Non-pigmented ciliary epithelial cell (primary cell): Measurements from ENCODE around the gene PBX3.

Experiments used
- DNase-seq: peaks from one replicate; pipeline ENCODE4 v3.0.0-alpha.2; 2010; ENCODE audit warnings: low read depth

Gene PBX3

DNA sequence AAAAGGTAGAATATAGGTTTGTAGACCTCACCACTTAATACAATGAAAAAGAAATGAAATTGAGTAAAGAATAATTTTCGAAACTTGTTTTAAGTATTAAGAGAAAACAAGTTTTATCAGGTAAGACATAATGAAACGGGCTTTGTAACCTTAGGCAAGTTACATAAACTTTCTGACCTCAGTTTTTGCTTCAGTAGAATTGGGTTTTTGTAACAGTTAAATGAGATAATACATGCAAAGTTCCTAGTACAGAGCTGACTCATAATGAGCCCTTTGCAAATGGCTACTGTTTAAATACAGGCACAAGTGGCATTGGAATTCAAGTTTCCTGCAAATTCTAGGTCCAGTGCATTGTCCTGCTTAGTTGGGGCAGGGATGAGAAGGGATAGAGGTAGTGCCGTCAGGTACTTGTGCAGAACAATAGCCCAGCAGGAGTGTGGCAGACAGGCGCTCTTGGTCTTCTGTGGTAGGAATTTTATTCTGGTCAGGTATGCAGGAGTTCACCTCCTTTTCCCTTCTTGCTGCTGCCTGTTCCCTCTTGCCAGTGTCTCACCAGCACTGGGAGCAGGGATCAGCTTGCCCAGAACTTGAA is 203.8 kb downstream of the PBX3 start:
- no peak for DNase-seq

DNA sequence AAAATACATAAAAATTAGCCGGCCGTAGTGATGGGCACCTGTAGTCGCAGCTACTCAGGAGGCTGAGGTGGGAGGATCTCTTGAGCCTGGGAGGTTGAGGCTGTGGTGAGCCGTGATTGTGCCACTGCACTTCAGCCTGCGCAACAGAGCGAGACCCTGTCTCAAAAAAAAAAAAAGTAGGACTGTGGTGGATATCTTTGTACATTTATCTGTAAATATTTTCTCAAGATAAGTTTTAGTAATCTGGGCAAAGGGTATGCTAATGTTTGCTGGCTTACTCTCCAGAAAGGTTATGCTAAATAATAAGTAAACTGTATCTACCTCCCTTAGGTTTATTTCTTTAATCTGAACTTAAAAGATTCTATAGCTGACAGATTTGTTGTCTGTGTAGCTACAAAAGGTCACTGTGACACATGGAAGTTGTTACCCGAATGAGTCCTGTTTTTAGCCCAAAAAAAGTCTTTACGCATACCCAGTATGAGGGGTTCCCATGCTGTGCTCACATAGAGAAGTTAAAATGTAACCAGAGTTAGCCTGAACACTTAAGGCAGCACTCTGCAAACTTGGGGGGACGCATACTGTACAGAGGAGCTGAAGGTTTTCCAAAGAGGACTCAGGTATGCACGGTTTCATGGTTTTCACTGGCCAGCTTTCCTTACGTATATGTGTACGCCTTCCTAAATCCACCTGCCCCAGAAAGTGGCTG is 206.3 kb downstream of the PBX3 start:
- DNase-seq = no peak

DNA sequence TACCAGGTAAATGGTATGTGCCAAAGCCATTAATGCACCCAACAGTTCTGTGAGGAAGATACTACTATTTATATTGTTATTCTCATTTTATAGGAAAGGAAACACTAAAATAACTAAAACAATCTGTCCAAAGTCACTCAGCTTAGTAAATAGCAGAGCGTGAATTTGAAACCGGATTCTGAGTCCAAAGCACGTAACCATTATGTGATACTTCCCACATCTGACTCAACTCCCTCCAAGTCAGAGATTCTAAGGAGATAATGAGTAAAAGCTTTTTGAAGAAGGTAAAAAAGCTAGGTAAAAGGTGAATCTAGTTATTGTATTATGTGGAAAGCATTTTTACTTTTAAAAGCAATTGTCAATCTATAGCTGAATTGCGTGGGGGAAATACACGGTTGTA is 208.9 kb downstream of the PBX3 start:
- no peak for DNase-seq

DNA sequence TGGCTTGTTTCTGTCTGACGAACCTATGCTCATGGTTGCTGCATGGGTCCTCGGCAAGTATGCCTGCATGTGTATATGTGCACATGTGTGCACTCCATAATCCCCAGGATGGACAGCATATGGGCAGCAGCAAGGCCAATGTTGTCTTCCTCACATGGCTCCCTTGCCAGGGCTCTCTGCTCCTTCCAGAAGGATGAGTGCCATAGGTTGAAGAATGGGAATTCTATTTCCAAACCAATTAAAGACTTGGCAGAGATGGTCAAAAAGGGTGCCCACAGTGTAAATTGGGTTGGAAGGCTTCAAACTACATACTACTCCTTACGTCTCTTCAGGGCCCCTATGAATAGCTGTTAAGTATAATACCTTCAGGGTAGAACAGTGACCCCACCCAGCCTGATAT is 212.1 kb downstream of the PBX3 start:
- no peak for DNase-seq

DNA sequence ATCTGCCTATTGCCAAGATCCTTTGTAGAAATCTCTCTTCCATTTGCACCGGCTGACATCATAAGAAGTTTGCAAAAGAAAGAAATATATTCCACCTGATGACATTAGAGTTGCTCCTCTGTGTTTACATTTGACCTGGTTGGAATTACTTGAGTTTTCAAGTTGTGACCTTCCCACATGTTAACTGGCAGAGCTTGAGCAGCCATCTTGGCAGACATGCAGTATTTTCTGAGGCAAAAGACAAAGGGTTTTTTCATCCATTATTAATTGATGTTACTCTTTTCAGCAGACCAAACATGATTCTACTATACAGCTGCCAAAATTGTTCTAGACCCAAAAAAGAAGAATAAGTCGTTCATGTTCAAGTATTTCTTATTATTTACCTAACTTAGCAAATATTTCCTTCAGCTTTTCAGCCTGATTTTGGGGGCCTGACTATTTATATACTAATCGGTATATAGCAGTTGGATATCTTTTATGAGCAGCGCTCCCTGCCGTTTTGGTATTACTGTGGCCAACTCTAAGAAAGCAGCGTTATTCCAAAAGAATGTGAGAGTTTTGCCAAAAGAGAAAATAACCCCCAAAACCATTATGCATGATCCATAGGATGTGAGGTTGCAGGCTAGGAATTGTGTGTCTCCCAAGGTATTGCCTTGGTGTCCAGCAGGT is 212.9 kb downstream of the PBX3 start:
- DNase-seq = no peak

DNA sequence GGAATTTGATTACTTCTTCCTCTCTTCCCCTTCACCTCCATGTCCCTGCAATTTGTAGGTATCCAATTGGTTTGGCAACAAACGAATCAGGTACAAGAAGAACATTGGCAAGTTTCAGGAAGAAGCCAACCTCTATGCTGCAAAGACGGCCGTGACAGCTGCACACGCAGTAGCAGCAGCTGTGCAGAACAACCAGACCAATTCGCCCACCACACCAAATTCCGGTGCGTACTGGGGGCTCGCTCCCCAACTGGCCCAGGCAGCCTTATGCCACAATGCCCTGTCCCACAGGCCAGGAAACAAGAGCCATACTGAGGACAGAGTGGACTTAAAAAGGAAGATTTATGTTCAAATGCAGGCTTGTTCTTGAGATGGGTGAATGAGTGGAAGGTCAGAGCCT is 213.5 kb downstream of the PBX3 start:
- DNase-seq = no peak

DNA sequence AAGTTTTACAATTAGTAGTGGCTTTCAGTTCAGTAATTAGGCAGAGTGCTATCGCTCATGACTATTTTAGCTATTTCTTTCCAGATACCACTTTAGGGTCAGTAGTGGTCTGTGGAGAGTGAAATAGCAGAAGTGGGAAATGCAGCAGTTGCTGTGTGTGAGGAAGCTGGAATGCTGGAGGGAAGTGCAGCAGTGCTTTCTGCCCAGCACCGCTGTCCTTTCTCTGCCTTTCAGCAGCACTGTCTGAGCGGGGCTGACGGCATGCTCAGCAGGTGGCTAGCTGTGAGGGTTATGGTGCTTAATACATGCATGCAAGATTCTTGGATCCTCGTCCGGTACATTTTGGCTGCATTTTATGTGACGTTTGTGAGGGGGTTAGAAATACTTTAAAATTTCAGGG is 213.9 kb downstream of the PBX3 start:
- DNase-seq = no peak

DNA sequence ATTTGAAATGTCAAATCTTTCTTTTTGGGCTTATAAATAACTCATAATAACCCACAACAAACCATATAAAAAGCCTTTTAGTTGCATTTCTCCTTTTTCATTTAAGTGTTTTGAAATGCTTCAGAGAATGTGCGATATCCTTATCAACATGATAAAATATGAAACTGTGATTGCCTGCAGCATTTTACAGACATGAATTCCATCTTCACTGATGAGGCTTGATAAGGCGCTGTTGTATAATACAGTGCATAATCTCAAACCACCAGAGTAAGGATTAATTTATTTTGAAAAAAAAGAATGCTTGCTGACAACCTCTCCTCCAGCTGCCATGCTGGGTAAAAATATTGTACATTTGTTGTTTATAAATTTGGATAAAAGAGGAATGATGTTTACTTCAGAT is 216.8 kb downstream of the PBX3 start:
- no peak for DNase-seq

DNA sequence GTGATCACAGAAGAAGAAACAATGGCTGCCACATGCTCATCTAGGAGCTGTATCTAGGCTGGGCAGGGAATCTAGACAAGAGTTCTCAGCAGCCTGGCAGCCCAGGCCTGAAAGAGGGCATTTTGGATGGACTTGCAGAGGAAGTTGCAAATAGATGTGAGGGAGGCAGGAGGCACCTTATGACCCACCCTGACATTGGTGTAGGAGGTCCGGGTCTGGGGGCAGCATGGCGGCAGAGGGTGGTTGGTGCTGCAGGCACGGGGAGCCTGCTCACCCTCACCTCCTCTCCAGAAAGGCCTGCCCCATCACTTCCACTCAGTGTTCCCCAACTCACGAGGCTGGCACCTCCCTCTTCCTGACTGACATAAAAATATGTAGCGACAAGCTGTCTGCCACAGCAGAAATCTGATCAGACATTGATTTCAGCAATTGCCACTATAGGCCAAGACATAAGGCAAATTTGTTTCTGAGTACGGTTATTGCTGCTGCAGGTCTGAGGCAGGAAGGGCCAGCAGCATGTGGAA is 217.6 kb downstream of the PBX3 start:
- no peak for DNase-seq

DNA sequence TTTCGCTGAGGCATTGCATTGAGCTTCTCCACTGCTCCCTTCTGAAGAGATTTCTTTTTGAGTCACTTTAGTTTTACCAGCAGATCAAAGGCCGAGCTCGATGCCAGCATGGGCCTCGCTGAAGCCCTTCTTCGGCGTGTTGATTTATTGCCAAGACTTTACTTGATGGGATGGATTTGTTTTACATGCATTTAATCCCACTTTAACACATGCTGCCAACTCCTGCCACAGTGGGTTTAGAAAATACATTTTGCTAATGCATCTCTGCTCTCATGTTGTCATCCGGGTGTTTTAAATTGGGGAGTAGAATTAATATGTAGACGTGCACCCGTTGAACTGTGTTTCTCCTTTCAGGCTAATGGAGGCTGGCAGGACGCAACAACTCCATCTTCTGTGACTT is 218.3 kb downstream of the PBX3 start:
- DNase-seq = no peak

DNA sequence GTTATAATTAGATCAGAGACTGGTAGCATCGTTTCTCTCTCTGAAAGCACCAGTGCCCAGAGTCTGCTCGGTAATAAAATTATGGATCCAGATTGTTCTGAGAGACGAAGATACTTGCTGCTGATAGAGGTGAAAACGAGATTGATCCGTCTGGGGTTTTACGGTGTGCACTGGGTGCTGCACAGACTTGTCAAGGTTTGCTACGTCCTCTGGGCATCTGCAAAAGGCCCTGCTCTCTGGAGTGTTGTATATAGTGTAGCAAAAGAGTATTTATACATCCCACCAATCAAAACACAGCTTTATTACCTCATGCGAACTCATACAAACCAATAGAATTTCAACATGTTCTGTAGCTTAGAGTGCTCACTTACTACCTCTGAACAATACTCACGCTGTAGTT is 219.3 kb downstream of the PBX3 start:
- no peak for DNase-seq

DNA sequence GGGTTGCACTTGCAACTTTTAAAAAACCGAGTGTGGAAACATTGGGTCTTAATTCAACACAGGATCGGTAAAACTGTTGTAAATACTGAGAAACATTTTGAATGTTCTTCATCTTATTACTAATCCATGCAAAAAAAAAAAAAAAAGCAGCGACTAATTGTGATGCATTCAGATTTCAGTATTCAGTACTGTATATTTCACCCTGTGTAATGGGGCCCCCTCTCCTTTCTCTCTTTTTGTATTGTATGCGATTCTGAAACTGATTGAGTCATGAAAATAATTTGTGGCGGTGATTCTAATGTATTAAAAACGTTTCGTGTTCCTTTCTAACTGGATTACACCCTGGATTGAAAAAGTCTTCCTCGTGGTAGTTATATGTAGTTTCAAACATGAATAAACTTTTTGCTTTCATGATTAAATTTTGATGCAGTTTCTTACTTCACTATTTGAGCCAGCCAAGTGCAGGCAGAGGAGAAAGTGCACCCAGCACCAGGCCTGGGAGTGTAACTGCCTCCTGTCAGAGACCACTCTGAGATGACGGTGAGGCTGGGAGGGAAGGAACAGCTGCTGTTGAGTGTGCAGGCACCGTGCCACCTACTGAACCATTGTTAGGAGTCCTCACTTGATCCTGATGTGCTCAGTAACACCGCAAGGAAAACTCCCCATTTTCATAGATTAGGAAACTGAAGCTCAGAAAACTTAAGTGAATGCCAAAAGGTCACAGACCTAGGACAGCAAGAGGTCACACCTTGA is 220.0 kb downstream of the PBX3 start:
- DNase-seq = no peak

DNA sequence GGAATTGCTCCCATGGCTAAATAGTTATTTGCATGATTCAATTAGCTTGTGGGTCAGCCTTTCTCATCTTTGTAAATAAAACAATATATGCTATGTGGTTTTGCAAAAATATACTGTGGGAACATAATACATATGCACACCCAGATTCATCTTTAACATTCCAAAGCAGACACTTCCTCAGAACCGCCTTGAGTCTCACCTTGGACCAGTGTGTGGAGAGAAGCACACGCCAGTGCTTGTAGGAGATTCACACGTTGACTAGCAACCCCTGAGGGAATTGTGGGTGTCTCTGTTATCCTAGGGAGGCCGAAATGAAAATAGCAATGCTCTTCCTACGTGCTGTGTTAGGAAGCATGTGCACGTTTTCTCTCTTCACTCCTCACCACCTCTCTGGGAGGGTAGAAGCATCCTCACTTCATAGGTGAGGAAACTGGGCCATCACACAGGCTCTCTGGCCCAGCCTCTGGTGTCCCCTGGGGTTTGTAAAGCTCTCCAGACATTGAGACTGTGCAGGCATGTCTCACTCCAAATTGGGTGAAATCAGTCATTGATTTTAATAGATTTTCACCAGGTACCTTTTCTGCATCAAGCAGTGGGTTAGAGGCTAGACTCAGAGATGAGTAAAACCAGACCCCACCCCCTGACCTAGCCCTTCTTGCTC is 221.7 kb downstream of the PBX3 start:
- no peak for DNase-seq

DNA sequence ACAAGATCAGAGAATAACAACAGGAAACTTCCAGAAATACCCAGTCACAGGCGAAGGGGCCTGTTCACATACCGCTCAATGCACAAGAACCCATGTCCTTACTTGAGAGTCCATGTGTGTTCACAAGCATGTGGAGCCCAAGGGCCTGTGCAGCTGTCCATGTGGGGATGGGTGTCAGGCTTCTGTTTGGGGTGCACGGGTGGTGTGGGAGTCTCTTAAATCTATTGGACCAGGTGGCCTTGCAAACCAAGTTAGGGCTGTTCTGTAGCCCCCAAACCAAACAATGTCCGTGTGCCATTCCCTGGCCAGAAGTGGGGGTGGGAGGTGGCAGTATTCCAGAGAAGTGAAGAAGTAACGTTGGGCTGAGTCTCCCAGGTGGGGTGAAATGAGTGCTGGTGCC is 222.3 kb downstream of the PBX3 start:
- no peak for DNase-seq

DNA sequence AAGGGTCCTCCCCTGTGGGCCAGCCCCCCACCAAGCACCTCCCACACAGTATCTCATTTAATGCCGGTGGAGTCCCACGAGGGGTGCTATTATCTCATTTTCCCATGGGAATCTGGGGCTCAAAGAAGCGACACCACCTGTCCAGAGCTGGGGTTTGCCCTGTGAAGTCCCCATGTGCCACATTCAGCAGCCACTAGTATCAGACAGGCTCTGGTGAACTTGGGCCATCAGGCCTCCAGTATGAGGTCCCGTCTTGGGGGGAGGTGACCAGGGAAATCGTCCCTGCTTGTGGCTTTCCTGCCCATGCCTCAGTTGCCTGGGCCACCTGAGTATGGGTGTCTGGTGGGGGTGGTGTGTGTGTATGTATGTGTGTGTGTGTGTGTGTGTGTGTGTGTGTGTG is 222.7 kb downstream of the PBX3 start:
- DNase-seq = no peak

DNA sequence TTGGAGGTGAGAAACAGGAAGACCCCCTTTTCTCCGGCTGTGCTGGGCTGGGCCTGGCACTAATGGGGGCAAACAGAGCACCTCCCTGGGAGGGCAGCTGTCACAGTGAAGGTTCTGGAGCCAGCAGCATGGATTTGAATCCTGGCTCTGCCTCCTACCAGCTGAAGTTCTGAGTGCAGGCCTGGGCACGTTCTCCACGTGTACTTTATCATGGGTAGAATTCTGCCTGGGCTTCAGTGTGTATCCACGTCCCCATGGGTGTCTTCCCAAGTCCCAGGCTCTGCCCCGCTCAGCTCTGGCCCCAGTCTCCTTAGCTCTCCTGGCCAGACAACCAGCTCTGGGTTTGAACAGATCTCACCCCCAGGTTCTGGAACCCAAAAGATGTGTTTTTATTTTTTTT is 223.2 kb downstream of the PBX3 start:
- no peak for DNase-seq

DNA sequence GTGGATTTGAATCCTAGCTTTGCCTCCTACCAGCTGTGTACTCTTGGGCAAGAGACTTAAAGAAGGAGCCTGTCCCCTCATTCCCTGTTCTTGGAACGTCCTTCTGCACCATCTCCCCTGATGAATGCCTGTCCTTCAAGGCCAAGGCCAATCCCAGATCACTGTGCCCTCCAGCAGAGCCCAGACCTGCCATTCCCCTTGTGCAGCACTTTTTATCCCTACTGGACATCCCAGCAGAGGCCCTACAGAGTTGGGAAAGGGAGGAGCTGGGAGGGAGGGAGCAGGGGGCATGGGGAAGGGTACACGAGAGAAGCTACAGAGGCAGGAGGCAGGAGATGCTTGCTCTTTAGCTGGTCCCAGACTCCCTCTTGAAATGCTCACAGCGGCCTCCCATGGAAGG is 223.9 kb downstream of the PBX3 start:
- no peak for DNase-seq

DNA sequence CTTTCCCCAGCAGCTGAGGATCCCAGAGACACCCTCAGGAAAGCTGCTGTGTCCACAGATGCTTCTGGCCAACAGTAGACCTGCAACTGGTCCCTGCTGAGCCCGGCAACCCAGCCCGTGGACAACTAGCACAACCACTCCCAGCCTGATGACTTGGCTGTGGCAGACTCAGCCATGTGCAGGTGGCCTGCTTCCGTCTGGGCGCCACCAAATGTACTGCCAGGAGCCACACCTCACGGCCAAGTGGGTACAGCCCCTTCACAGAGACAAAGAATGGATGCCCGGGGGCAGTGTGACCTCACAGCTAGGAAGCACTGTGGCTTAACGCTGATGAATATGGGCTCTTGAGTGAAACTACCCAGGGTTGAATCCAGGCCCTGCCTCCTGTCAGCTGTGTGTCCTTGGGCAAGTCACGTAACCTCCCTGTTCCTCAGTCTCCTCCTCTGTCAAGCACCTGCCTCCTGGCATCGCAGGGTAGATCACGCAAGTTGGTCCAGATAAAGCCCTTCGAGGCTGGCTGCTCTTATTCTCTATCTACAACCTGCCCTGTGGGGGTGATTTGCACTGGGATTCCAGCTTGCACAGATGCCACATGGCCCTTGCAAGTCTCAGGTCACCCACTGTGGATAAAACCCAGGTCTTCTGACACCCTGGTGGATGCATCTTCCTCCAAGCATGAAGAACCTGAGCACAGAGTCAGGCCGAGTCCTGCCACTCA is 225.0 kb downstream of the PBX3 start:
- DNase-seq = no peak

DNA sequence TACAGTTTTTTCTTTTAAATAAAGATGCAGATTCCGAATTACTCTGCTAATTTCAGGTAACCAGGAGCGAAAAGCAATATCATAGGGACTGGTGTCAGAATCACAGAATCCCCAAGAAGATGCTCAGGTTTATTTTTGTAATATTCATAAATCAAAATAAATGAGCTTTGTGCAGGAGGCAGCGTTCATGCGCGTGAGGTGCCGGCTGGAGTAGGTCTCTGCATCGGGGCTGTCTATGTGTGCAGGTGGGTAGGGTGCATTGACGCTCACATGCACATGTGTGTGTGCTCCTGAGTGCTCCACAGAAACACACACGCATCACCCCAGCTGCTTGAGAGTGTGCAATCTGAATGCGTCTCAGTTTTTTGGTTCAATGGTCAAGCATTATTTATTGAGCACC is 226.4 kb downstream of the PBX3 start:
- no peak for DNase-seq

DNA sequence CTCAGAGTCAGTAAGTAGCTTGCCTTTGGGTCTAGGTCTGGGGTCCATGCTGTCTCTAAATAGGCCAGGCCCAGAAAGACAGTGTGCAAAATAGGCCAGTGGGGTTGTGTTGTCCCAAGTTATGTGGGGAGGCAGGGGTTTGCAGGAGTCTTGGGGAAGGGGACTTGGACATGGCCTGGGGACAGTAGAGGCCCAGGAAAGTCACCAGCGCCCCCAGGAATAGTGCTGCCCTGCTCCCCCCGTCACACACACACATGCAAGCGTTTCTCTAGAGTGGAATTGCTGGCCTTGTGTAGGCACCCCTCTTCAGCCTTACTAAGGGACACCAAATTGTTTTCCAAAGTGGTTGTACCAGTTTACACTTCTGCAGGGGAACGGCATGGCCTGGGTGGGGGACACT is 227.5 kb downstream of the PBX3 start:
- no peak for DNase-seq

DNA sequence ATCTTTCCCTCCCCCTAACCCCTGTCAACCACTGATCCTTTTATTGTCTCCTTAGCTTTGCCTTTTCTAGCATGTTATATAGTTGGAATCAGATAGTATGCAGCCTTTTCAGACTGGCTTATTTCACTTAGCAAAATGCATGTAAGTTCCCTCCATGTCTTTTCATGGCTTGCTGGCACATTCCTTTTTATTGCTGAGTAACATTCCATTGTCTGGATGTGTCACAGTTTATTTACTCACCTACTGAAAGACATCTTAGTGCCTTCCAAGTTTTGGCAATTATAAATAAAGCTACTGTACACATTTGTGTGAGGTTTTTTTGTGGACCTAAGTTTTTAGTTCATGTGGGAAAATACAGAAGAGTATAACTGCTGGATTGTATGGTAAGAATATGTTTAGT is 230.1 kb downstream of the PBX3 start:
- no peak for DNase-seq

DNA sequence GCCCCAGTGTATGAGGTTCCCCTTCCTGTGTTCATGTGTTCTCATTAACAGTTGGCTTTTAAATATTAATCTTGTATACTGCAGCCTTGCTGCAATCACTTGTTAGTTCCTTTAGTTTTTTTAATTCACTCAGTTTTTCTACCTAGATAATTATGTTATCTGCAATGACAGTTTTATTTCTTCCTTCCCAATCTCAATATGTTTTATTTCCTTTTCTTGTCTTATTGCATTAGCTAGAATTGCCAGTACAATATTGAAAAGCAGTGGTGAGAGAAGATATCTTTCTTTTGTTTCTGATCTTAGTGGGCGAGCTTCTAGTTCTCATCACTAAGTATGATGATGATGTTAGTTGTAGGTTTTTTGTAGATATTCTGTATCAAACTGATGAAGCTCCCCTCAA is 232.2 kb downstream of the PBX3 start:
- no peak for DNase-seq
